Activated CD4-positive, alpha-beta memory T cell treated with anti-CD3 and anti-CD28 coated beads, Interleukin-2, amount 10 ng/mL, durations not matched to agents 7 days and 5 days (primary cell): ENCODE measurements around the gene ALX3. TPM values are rescaled to one million over a fixed set of nuclear protein-coding genes. Genes with fewer than 3 reads are reported as not detected.
"Not testable (repeated sequence)": the region's sequence is repeated elsewhere in the genome, so short reads cannot be mapped to it uniquely, and the experiment has no call there.

Experiments used
- CTCF ChIA-PET: fragments of 350-600 bp; sonication (Branson Sonifier 250); formaldehyde crosslinking; loops from one replicate; lab custom pipeline; 2021; ENCODE audit warnings: antibody characterized with exemption, inconsistent platforms; lab: Charles Lee
- POLR2A ChIA-PET: fragments of 350-600 bp; sonication (Branson Sonifier 250); formaldehyde crosslinking; loops from one replicate; lab custom pipeline; 2021; ENCODE audit warnings: antibody characterized with exemption; lab: Charles Lee
- DNase-seq: peaks from one replicate; pipeline ENCODE4 v3.0.0-alpha.2; 2020
- H3K27ac Mint-ChIP-seq: one replicate; pipeline ENCODE4 v1.8.0; 2021; ENCODE audit warnings: mild to moderate bottlenecking, mixed read lengths
- H3K27me3 Mint-ChIP-seq: one replicate; pipeline ENCODE4 v1.8.0; 2021; ENCODE audit warnings: mixed read lengths
- H3K36me3 Mint-ChIP-seq: one replicate; pipeline ENCODE4 v1.8.0; 2021; ENCODE audit warnings: low read depth, mixed read lengths
- H3K4me1 Mint-ChIP-seq: one replicate; pipeline ENCODE4 v1.8.0; 2021; ENCODE audit warnings: mixed read lengths
- H3K4me3 Mint-ChIP-seq: one replicate; pipeline ENCODE4 v1.8.0; 2021; ENCODE audit warnings: mild to moderate bottlenecking, mixed read lengths
- H3K9me3 Mint-ChIP-seq: one replicate; pipeline ENCODE4 v1.8.0; 2021; ENCODE audit warnings: mixed read lengths
- total RNA-seq, 2 experiments: library from RNA; stranded (reverse); gene quantifications; one replicate each; pipeline ENCODE4 v1.2.3, GENCODE V29; 2021

The ALX3 gene
- total RNA-seq, 2 experiments from 2014 or later: not detected

GRCh38 chr1:110032327-110032726 lies 38.1 kb downstream of the ALX3 start:
- ChIA-PET CTCF (interaction anchor here (1.0 to 1.7 kb wide), 2 partner anchors 28 to 48 kb away, joined by 4 to 5 read pairs; partner anchors contain the start of gene AHCYL1), POLR2A (interaction anchor here (1.2 kb wide), 1 partner anchor 10 kb away, joined by 3 read pairs; no protein-coding TSS in a partner anchor)
- H3K9me3 Mint-ChIP-seq: no peaks in the 10 kb centered on the region
- DNase-seq: no peak
- no peak overlapping the region for H3K4me3 Mint-ChIP-seq
- H3K27me3 Mint-ChIP-seq: no peaks in the 10 kb centered on the region
- H3K27ac Mint-ChIP-seq: no peak overlapping the region
- peaks cover 62% of the 10 kb centered on the region for H3K4me1 Mint-ChIP-seq
- no peaks in the 10 kb centered on the region for H3K36me3 Mint-ChIP-seq

GRCh38 chr1:110030687-110031086 lies 39.8 kb downstream of the ALX3 start:
- not testable (repeated sequence) for H3K36me3 Mint-ChIP-seq, DNase-seq, H3K9me3 Mint-ChIP-seq, H3K27me3 Mint-ChIP-seq
- Mint-ChIP-seq H3K27ac (peak overlapping the region; percentile 89), H3K4me1 (peaks cover 50% of the 10 kb centered on the region), H3K4me3 (peak overlapping the region; percentile 79)
- CTCF ChIA-PET: interaction anchor here (0.6 to 3.4 kb wide), 14 partner anchors 9 to 606 kb away, joined by 3 to 16 read pairs (median 6); partner anchors contain the start of gene AHCYL1
- POLR2A ChIA-PET: interaction anchor here (0.7 to 2.5 kb wide), 2 partner anchors 29 to 482 kb away, joined by 3 to 8 read pairs; partner anchors contain the start of gene GNAI3

DNA sequence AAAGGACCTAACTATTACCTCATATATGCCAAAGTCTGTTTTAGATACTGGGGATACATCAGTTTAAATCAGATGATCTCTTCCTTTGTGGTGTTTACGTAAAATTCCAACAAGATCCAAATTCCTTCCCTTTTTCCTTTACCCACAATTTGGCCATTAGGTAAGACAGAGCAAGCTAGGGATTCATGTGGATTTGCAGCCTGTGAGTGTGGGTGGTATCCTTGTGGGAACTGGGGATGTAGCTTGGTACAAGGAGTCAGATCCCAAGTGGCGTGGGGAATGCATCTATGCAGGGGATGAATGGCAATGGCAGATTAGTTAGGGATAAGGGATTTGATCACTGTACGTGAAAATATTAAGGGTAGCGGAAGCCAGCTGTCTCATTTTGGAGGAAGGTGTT lies 45.9 kb downstream of the ALX3 start:
- CTCF ChIA-PET: interaction anchor here (1.6 kb wide), 1 partner anchor 35 kb away, joined by 4 read pairs; no protein-coding TSS in a partner anchor
- POLR2A ChIA-PET: interaction anchor here (1.8 kb wide), 1 partner anchor 10 kb away, joined by 6 read pairs; the partner anchor contains the start of gene STRIP1
- Mint-ChIP-seq H3K36me3 (peaks cover 33% of the 10 kb centered on the region), H3K4me1 (no peaks in the 10 kb centered on the region), H3K9me3 (no peaks in the 10 kb centered on the region), H3K4me3 (no peak overlapping the region), H3K27ac (peak overlapping the region; percentile 4), H3K27me3 (no peaks in the 10 kb centered on the region)
- no peak for DNase-seq

DNA sequence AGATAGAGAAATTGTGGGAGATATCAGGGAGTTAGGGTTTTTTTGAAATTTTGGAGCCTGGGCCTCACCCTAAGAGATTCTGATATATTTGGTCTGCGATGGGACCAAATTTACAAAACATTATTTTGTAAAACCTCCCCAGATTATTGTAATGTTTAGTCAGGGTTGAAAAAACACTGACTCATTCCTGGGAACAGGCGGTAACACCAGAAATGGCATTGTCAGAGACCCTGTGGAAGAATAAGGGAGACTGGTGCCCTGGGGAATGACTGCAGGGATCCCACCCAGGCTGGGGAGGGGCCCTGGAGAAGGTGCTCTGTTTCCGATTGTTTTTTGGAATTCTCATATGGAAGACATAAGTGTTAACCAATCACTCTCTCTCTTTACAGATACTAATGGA lies 49.2 kb downstream of the ALX3 start:
- DNase-seq: no peak
- ChIA-PET POLR2A (no interaction called here), CTCF (interaction anchor here (1.9 to 3.0 kb wide), 2 partner anchors 9 to 37 kb away, joined by 5 to 16 read pairs; partner anchors contain the start of gene AHCYL1)
- H3K9me3 Mint-ChIP-seq: no peaks in the 10 kb centered on the region
- H3K4me3 Mint-ChIP-seq: no peak overlapping the region
- no peak overlapping the region for H3K27ac Mint-ChIP-seq
- no peaks in the 10 kb centered on the region for H3K27me3 Mint-ChIP-seq
- H3K36me3 Mint-ChIP-seq: peaks cover 64% of the 10 kb centered on the region
- H3K4me1 Mint-ChIP-seq: no peaks in the 10 kb centered on the region

- CTCF ChIA-PET: interaction anchor here (1.2 to 3.0 kb wide), 4 partner anchors 10 to 526 kb away, joined by 3 to 16 read pairs (median 4); partner anchors contain the start of genes AHCYL1 and CYB561D1
- Mint-ChIP-seq H3K4me1 (no peaks in the 10 kb centered on the region), H3K9me3 (no peaks in the 10 kb centered on the region), H3K27ac (no peak overlapping the region), H3K4me3 (no peak overlapping the region), H3K27me3 (no peaks in the 10 kb centered on the region), H3K36me3 (peaks cover 75% of the 10 kb centered on the region)
- POLR2A ChIA-PET: no interaction called here
- no peak for DNase-seq
These were observed 50.7 kb downstream of the ALX3 start for GRCh38 chr1:110019770-110020169.

DNA sequence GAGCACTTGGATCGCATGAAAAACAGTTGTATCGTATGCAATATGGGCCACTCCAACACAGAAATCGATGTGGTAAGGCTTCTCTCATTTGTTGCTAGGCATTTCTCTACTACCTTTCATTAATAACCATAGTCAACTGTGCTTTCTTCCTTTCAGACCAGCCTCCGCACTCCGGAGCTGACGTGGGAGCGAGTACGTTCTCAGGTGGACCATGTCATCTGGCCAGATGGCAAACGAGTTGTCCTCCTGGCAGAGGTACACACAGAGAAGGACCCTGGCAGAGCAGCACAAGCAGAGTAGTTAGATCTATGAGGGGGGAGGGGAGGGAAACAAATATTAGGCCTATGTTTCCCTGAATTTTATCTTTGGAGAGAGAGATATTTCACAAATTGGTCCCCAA lies 52.1 kb downstream of the ALX3 start:
- Mint-ChIP-seq H3K9me3 (no peaks in the 10 kb centered on the region), H3K36me3 (peaks cover 76% of the 10 kb centered on the region), H3K27ac (no peak overlapping the region), H3K4me3 (no peak overlapping the region), H3K27me3 (no peaks in the 10 kb centered on the region), H3K4me1 (no peaks in the 10 kb centered on the region)
- no peak for DNase-seq
- CTCF ChIA-PET: interaction anchor here (3.0 kb wide), 1 partner anchor 12 kb away, joined by 16 read pairs; no protein-coding TSS in a partner anchor
- POLR2A ChIA-PET: no interaction called here

DNA sequence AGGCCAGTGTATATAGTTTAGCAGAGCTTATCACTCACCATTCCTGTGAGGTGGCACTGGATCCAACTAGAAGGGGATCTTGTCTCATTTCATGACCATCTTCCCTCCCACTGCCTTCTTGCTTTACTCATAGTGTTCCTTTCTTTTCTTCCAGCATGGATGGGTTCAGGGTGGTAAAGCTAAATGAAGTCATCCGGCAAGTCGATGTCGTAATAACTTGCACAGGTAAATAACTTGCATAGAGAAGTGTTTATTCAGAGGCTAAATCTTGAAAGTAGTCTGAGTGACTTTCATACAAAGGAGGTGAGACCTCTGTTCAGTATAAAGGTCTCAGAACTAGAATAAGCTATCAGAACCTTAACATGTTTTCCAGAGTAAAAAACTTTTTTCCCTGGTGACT lies 52.7 kb downstream of the ALX3 start:
- Mint-ChIP-seq H3K36me3 (peaks cover 74% of the 10 kb centered on the region), H3K4me3 (no peak overlapping the region), H3K27ac (no peak overlapping the region), H3K4me1 (no peaks in the 10 kb centered on the region), H3K27me3 (no peaks in the 10 kb centered on the region), H3K9me3 (no peaks in the 10 kb centered on the region)
- POLR2A ChIA-PET: no interaction called here
- no peak for DNase-seq
- CTCF ChIA-PET: interaction anchor here (1.0 kb wide), 1 partner anchor 11 kb away, joined by 3 read pairs; no protein-coding TSS in a partner anchor

- Mint-ChIP-seq H3K9me3 (no peaks in the 10 kb centered on the region), H3K4me3 (no peak overlapping the region), H3K27ac (peak overlapping the region; percentile 24), H3K36me3 (peaks cover 53% of the 10 kb centered on the region), H3K4me1 (peaks cover 5% of the 10 kb centered on the region), H3K27me3 (no peaks in the 10 kb centered on the region)
- ChIA-PET CTCF (interaction anchor here (0.6 to 3.7 kb wide), 13 partner anchors 10 to 466 kb away, joined by 3 to 61 read pairs (median 4); partner anchors contain the start of gene AHCYL1), POLR2A (interaction anchor here (1.4 to 3.4 kb wide), 2 partner anchors 27 to 238 kb away, joined by 3 to 15 read pairs; partner anchors contain the start of gene AHCYL1)
- no peak for DNase-seq
These were observed 58.2 kb downstream of the ALX3 start for GRCh38 chr1:110012100-110012780.

DNA sequence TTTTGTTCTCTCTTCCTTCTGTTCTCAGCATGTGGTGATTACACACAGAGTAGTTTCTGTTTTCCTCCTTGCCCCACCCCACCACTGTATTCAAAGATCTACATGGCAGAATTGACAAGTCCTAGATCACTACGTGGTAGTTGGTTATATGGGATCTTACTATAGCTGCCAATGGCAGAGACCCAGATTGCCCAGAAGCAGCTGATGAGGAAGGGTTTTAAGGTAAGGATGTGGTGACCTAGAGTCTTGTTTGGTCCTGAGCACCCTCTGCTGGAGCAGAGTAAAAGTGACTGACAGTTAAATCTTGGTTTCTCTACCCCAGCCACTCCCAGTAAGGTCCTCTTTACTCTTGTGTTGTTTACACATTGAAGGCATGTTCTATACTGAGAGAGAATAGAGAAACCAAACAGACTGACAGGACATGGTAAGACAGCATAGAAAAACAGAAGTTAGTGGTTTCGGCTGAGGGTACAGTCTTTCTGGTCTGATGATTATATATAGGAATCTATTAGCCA lies 58.9 kb downstream of the ALX3 start:
- Mint-ChIP-seq H3K27me3 (no peaks in the 10 kb centered on the region), H3K4me3 (no peak overlapping the region), H3K36me3 (peaks cover 47% of the 10 kb centered on the region), H3K4me1 (peaks cover 5% of the 10 kb centered on the region), H3K9me3 (no peaks in the 10 kb centered on the region), H3K27ac (peak overlapping the region; percentile 41)
- peak; percentile 45 for DNase-seq
- POLR2A ChIA-PET: interaction anchor here (0.9 to 3.4 kb wide), 3 partner anchors 27 to 237 kb away, joined by 3 to 15 read pairs (median 5); partner anchors contain the start of gene AHCYL1
- CTCF ChIA-PET: interaction anchor here (0.6 to 3.7 kb wide), 20 partner anchors 10 to 470 kb away, joined by 3 to 61 read pairs (median 4); partner anchors contain the start of genes AHCYL1 and STRIP1

Other genes starting within 250 kb of the ALX3 start
- 10 to 100 TPM; 89.4 to 94.2 TPM for gene CSF1, start 159.8 kb downstream of the ALX3 start, total RNA-seq
- 10 to 100 TPM; 56.5 to 57.0 TPM for gene AHCYL1, start 85.9 kb downstream of the ALX3 start, total RNA-seq
- gene STRIP1, start 36.0 kb downstream of the ALX3 start, total RNA-seq: 10 to 100 TPM; 34.1 to 34.7 TPM
- gene UBL4B, start 41.8 kb upstream of the ALX3 start, total RNA-seq: not detected
- gene SLC6A17, start 79.8 kb upstream of the ALX3 start, total RNA-seq: not detected
- 1 to 10 TPM; 6.8 to 8.1 TPM for gene KCNC4, start 139.6 kb upstream of the ALX3 start, total RNA-seq